K562 (cell line): ENCODE data around the gene AOC3. TPM values are rescaled to one million over a fixed set of nuclear protein-coding genes. Genes with fewer than 3 reads are reported as not detected.

ENCODE experiments used
- CBFA2T2 ChIP-seq: fragments of 450-650 bp; conservative IDR thresholded peaks from 2 replicates; pipeline ENCODE4 v1.6.1; 2017; ENCODE audit warnings: mild to moderate bottlenecking
- CHD4 ChIP-seq: fragments of 200-600 bp; sonication (generic); IDR thresholded peaks from 3 replicates; pipeline ENCODE4 v1.6.1; 2012; ENCODE audit warnings: low read depth, mild to moderate bottlenecking, mixed read lengths, low read length, inconsistent platforms; ENCODE audit not compliant: insufficient read depth, insufficient replicate concordance, poor library complexity, severe bottlenecking
- DEAF1 ChIP-seq: fragments of 450-650 bp; formaldehyde crosslinking; IDR thresholded peaks from 2 replicates; pipeline ENCODE4 v1.4.0; 2020; ENCODE audit warnings: mild to moderate bottlenecking, moderate library complexity
- EWSR1 ChIP-seq: fragments of 450-650 bp; IDR thresholded peaks from 2 replicates; pipeline ENCODE4 v1.6.1; 2018; ENCODE audit warnings: borderline replicate concordance, mild to moderate bottlenecking, low read depth, moderate library complexity; ENCODE audit not compliant: partially characterized antibody
- FOXA3 ChIP-seq, 2 experiments: fragments of 450-650 bp in 1 of 2; sonication (generic) in 1 of 2; formaldehyde crosslinking; IDR thresholded peaks in 1 of 2; conservative IDR thresholded peaks in 1 of 2; 2 replicates each; pipeline versions ENCODE4 v1.4.0 to v1.8.0; 2020 to 2022; ENCODE audit warnings: mild to moderate bottlenecking in 2 of 2, missing genetic modification reagents in 1 of 2
- MCM5 ChIP-seq: fragments of 450-650 bp; IDR thresholded peaks from 2 replicates; pipeline ENCODE4 v1.6.1; 2016; ENCODE audit warnings: low read depth
- NR3C1 ChIP-seq: sonication (generic); formaldehyde crosslinking; IDR thresholded peaks from 2 replicates; pipeline ENCODE4 v1.8.1; 2022; ENCODE audit warnings: missing genetic modification reagents
- NRF1 ChIP-seq, 2 experiments: fragments of 450-650 bp; IDR thresholded peaks in 1 of 2; conservative IDR thresholded peaks in 1 of 2; 2 replicates each; pipeline ENCODE4 v1.6.1; 2014; ENCODE audit warnings: mild to moderate bottlenecking in 2 of 2
- PBX2 ChIP-seq, 2 experiments: IDR thresholded peaks in 1 of 2; conservative IDR thresholded peaks in 1 of 2; 2 replicates each; pipeline ENCODE4 v1.6.1; 2016; ENCODE audit warnings: low read depth in 2 of 2, mild to moderate bottlenecking in 1 of 2, missing compliant biosample characterization in 1 of 2, missing genetic modification characterization in 1 of 2, moderate library complexity in 1 of 2
- RAD21 ChIP-seq, 2 experiments: fragments of 250-450 bp in 1 of 2; fragments of 450-650 bp in 1 of 2; sonication (Bioruptor Pico) in 1 of 2; formaldehyde crosslinking in 1 of 2; IDR thresholded peaks in 1 of 2; conservative IDR thresholded peaks in 1 of 2; 2 replicates each; pipeline versions ENCODE4 v1.4.0 to v1.8.0; 2020 to 2022; ENCODE audit warnings: mild to moderate bottlenecking in 2 of 2, moderate library complexity in 1 of 2
- RBBP5 ChIP-seq: fragments of 200-600 bp; sonication (generic); IDR thresholded peaks from 2 replicates; pipeline ENCODE4 v1.6.1; 2012; ENCODE audit warnings: borderline replicate concordance, mild to moderate bottlenecking, low read length, control low read depth, inconsistent platforms; ENCODE audit not compliant: insufficient read depth, poor library complexity, severe bottlenecking
- ZKSCAN1 ChIP-seq: fragments of 150-350 bp; IDR thresholded peaks from 2 replicates; pipeline ENCODE4 v1.6.1; 2016; ENCODE audit warnings: low read depth, low read length
- ZNF282 ChIP-seq: sonication (generic); formaldehyde crosslinking; IDR thresholded peaks from 2 replicates; pipeline ENCODE4 v1.8.1; 2023; ENCODE audit warnings: missing genetic modification reagents
- ZNF764 ChIP-seq: fragments of 250-450 bp; sonication (Bioruptor Pico); IDR thresholded peaks from 2 replicates; pipeline ENCODE4 v1.4.0; 2020; ENCODE audit warnings: low read depth, mild to moderate bottlenecking, moderate library complexity
- ZNF780A ChIP-seq: fragments of 250-450 bp; sonication (Bioruptor Pico); IDR thresholded peaks from 2 replicates; pipeline ENCODE4 v1.5.0; 2021; ENCODE audit warnings: mild to moderate bottlenecking
- polyA plus RNA-seq, 8 experiments: library from polyadenylated mRNA; depleted of rRNA in 4 of 8; stranded (reverse) in 5 of 8; unstranded in 3 of 8; fragments of >200 nt; fragmentation: Nextera tagmentation in 2 of 8; fragmentation: Illumina TruSeq in 1 of 8; extraction: Ambion mirVana in 2 of 8; extraction: Trizol in 1 of 8; gene quantifications; 2 replicates each; pipeline versions ENCODE4 v1.2.1 to v1.2.3, GENCODE V29; 2011 to 2014; ENCODE audit warnings: inconsistent platforms in 1 of 8, missing spikeins in 1 of 8
- total RNA-seq, 7 experiments: library from RNA; depleted of rRNA in 6 of 7; stranded (reverse); fragments of >200 nt in 6 of 7; fragmentation: Illumina TruSeq in 2 of 7; extraction: Trizol in 2 of 7; gene quantifications; 2 replicates each; pipeline versions ENCODE4 v1.2.1 to v1.2.3, GENCODE V29; 2011 to 2021; ENCODE audit warnings: low replicate concordance in 1 of 7
- TF ChIP-seq, protein P1 (sequence below): fragments of 450-650 bp; IDR thresholded peaks from 2 replicates; pipeline ENCODE4 v1.6.1; 2016
- TF ChIP-seq, protein P2 (sequence below), 3 experiments: IDR thresholded peaks in 2 of 3; conservative IDR thresholded peaks in 1 of 3; 2 replicates each; pipeline ENCODE4 v1.5.1; 2011 to 2012; ENCODE audit warnings: low read length in 3 of 3, mild to moderate bottlenecking in 3 of 3, control low read depth in 2 of 3, improper control_type of control experiment in 1 of 3, inconsistent platforms in 1 of 3, low read depth in 1 of 3, mixed read lengths in 1 of 3, moderate library complexity in 1 of 3; ENCODE audit not compliant: insufficient read depth in 2 of 3

The AOC3 gene
- total and polyA plus RNA-seq, 9 of the 15 experiments (the other 6 are each of a cell fraction or from before 2014, with no cell fraction given), result 0.09 to 0.42 (median 0.22) TPM; not detected in 3

DNA sequence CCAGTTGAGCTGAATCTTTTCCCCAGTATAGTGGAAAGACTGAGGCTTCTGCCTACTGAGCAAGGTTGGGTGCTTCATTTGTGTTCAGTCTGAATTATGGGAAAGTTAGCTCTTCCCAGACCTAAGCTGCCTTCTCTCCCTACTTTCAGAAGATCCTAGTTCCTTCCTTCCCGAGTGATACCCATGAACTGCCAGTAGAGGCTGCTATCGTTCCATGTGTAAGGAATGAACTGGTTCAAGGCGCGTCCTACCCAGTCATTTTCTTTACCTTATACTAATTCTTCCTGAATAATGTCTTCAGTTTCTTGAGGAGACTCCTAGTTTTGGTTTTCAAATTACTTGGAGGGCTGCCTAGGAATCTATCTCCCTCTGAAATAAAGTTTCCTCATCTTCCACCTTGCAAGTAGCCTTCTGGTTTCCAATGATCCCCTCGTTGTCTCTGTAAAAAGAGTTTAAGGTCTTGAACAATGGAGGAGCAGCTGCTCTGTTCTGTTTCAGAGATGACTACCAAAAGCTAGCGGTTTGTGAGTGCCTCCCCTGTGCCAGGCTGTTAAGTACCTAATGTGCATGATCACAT, 7.6 kb upstream of the AOC3 start (continued):
- peak; percentile 86 for TF ChIP-seq DEAF1 (CRISPR knock-in tag)
- no peak for TF ChIP-seq ZNF780A (CRISPR knock-in tag)
- no peak for TF ChIP-seq ZNF764 (CRISPR knock-in tag)
- TF ChIP-seq, protein P1, sequence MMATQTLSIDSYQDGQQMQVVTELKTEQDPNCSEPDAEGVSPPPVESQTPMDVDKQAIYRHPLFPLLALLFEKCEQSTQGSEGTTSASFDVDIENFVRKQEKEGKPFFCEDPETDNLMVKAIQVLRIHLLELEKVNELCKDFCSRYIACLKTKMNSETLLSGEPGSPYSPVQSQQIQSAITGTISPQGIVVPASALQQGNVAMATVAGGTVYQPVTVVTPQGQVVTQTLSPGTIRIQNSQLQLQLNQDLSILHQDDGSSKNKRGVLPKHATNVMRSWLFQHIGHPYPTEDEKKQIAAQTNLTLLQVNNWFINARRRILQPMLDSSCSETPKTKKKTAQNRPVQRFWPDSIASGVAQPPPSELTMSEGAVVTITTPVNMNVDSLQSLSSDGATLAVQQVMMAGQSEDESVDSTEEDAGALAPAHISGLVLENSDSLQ, result no peak
- no peak for TF ChIP-seq NRF1 (conservative IDR thresholded peaks at IDR 0.05 in 1 of 2, IDR thresholded peaks at IDR 0.05 in 1 of 2)
- no peak for TF ChIP-seq MCM5
- TF ChIP-seq FOXA3 (CRISPR knock-in tag; conservative IDR thresholded peaks at IDR 0.05 in 1 of 2, IDR thresholded peaks at IDR 0.05 in 1 of 2), result no peak
- TF ChIP-seq ZNF282 (CRISPR knock-in tag), result no peak
- no peak for TF ChIP-seq RBBP5
- 0 out of 2 replicates have a peak, but pooled peaks have one; percentile 20 for TF ChIP-seq ZKSCAN1
- TF ChIP-seq CBFA2T2, result no peak
- TF ChIP-seq, protein P2, sequence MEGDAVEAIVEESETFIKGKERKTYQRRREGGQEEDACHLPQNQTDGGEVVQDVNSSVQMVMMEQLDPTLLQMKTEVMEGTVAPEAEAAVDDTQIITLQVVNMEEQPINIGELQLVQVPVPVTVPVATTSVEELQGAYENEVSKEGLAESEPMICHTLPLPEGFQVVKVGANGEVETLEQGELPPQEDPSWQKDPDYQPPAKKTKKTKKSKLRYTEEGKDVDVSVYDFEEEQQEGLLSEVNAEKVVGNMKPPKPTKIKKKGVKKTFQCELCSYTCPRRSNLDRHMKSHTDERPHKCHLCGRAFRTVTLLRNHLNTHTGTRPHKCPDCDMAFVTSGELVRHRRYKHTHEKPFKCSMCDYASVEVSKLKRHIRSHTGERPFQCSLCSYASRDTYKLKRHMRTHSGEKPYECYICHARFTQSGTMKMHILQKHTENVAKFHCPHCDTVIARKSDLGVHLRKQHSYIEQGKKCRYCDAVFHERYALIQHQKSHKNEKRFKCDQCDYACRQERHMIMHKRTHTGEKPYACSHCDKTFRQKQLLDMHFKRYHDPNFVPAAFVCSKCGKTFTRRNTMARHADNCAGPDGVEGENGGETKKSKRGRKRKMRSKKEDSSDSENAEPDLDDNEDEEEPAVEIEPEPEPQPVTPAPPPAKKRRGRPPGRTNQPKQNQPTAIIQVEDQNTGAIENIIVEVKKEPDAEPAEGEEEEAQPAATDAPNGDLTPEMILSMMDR (IDR thresholded peaks at IDR 0.05 in 2 of 3, conservative IDR thresholded peaks at IDR 0.05 in 1 of 3; ENCODE audit: insufficient read depth in 2 of 3, low read depth in 1 of 3, low read length in 3 of 3), result peak; percentile 79 to 96 (median 96)
- TF ChIP-seq EWSR1, result no peak
- TF ChIP-seq CHD4, result no peak
- no peak for TF ChIP-seq NR3C1 (CRISPR knock-in tag)
- no peak for TF ChIP-seq PBX2 (CRISPR knock-in tag; IDR thresholded peaks at IDR 0.05; ENCODE audit: low read depth)
- no peak for TF ChIP-seq PBX2 (tag; conservative IDR thresholded peaks at IDR 0.05; ENCODE audit: low read depth)
- peak; percentile 87 to 91 for TF ChIP-seq RAD21 (CRISPR knock-in tag; conservative IDR thresholded peaks at IDR 0.05 in 1 of 2, IDR thresholded peaks at IDR 0.05 in 1 of 2)
